Activated T-cell treated with anti-CD3 and anti-CD28 coated beads for 4 hours (primary cell): ENCODE measurements around the gene SNX24.
"Not testable (repeated sequence)": the region's sequence is repeated elsewhere in the genome, so short reads cannot be mapped to it uniquely, and the experiment has no call there.

Source experiments
- DNase-seq: peaks from one replicate; pipeline ENCODE4 v3.0.0-alpha.2; 2020

Gene SNX24

GRCh38 chr5:122924203-122924602 is 78.8 kb downstream of the SNX24 start:
- no peak for DNase-seq

DNA sequence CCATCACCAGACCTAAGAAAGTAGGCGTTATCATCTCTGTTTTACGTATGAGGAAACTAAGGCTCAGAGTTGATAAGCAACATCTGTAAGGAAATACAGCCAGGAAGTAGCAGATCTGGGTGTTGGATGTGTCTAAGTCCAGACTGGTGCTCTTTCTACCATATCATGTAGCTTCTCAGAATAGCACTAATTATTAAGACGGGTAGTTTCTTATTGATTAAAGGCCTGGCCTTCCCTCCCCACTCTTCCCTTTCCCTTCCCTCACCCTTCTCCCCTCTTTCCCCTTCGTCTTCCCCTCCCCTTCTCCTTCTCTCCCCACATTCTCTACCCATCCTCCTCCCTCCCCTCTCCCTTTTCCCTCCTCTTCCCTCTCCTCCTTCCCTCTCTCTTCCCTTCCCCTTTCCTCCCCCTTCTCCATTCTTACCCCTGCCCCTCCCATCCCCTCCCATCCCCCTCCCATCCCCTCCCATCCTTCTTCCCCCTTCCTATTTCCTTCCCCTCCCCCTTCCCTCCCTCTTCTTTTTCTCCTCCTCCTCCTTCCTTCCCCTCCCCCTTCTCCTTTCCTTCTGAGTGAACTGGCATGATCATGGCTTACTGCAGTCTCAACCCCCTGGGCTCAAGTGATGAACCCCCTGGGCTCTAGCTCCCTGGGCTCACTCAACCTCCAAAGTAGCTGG is 79.4 kb downstream of the SNX24 start:
- DNase-seq, result no peak

GRCh38 chr5:122929001-122929400 is 83.6 kb downstream of the SNX24 start:
- DNase-seq, result no peak

DNA sequence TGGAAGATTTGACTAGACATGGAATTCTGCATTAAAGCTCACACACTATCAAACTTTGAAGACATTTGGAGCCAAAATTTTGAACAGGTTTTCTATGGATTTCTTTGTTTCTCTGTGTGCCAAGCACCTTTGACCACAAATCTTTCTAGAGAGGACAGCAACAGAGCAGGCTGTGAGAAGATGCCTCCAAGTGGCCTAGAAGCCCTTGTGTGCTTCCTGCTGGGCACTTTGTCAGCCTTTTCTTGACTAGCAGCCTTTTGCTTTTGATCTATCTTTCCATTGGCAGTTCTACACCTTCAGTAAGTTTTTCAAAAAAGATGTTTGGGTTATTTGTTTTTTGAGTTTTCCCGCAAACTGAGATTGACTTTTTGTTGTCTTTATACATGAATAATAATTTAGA is 84.6 kb downstream of the SNX24 start:
- no peak for DNase-seq

- DNase-seq, result no peak
These were observed 88.5 kb downstream of the SNX24 start for GRCh38 chr5:122933956-122934355.

GRCh38 chr5:122936088-122936487 is 90.7 kb downstream of the SNX24 start:
- DNase-seq, result no peak

DNA sequence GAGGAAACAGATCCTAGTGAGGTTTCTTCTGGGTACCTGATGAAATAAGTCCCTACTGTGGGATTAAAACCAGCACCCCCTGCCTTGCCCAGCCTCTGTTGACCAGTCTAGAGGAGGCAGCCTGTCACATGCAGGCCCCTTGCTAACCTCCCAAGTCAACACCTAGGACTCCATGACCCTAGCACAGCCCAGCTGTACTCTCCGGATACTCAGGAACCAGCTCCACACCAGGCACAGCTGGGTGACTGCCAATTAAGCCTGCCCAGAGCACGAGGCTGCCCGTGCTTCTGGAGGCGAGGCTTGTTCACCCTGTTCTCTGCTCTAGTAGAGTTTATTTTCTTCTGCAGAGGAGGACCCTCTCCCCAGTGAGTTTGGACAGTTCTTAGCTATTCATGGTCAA is 92.5 kb downstream of the SNX24 start:
- DNase-seq, result no peak

- DNase-seq, result no peak
These were observed 95.5 kb downstream of the SNX24 start for GRCh38 chr5:122940890-122941289.

DNA sequence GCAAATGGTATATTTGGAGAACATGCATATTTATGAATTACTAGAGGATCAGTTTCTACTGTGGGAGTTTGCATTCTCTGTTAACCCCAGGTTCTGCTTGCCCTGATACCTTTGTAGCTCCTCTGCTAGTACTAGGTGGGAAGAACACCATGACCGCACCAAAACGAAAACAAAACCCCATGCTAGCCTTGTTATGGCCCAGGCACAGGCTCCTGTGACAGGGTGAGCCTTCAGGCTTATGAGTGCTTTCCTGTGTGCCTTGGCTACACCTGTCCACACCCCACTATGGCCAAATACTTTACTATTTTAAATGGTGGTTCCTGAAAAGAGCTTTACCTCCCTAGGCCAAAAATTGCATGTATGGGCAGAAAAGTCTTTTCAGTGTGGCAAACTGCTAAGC is 96.3 kb downstream of the SNX24 start:
- DNase-seq, result no peak

GRCh38 chr5:122942164-122942914 is 96.9 kb downstream of the SNX24 start:
- no peak for DNase-seq

GRCh38 chr5:122943050-122943698 is 97.8 kb downstream of the SNX24 start:
- DNase-seq, result no peak

DNA sequence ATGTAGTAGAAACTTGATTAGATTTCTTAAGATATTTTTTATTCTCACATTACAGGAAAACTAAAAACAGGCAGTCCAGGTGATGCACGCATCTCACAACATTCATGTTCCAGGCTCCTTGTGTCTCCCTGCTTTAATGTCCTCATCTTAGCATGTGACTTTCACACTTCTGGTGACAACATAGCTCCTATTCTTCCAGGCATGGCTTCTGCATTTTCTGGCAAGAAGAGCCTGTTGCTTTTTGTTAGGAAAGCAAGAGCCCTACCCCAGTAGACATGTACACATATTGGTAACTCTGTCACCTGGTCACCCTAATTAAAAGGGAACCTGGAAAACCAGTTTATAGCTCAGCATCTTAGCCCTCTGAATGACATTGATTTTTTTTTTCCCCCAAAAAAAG is 98.6 kb downstream of the SNX24 start:
- DNase-seq, result no peak

GRCh38 chr5:122947372-122947771 is 102.0 kb downstream of the SNX24 start:
- DNase-seq, result no peak

DNA sequence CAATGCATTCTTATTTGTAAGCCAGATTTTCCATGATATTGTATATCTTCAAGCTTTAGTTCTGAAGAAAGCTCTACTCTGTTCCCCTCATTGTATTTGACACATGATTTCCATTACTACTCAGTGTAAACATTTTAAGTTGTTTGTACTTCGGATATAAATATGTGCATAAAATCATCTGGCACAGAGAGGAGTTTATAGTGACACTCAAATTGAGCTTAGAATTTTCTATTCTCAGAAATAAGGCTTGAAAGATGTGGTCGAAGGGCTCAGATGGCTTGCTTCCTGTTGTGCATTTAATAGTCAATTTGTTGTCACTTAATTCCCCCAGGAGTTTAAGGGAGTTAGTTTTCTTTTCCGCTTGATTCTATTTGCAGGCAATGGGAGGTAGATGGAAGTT is 102.4 kb downstream of the SNX24 start:
- DNase-seq, result no peak

DNA sequence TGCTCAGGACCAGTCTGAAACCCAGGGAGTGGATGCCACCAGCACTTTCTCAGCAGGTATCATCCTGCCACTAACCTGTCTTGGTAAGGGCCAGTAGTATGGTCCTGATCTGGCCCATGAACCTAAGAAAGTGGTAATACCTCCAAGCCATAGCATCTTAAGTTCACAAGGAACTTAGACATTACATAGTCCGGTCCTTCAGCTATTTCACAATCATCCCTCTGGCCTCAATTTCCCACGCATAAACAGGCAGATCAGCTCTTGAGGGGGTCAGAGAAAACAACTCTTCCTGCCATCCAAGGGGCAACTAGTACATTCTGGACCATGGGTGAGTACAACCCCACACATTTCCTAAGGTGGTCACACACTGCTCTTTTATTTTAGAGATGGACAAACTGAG is 102.9 kb downstream of the SNX24 start:
- DNase-seq, result no peak

DNA sequence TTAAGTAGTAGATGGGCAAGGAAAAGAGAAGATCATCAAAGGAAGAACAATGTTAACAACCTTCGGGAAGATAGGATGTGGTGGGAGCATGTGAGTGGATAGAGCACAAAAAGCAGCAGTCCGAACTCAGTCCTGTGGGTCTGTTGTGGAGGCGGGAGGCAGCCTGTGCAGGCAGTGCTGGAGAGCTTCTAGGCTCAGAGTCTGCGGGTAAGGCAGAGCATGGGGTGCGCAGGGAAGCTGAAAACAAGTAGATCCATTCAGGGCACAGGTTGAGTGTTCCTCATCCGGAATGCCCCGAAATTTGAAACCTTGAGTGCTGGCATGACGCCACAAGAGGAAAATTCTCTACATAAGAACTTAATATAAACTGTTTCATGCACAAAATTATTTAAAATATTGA is 106.2 kb downstream of the SNX24 start:
- no peak for DNase-seq

- no peak for DNase-seq
These were observed 109.3 kb downstream of the SNX24 start for GRCh38 chr5:122954719-122955118.

DNA sequence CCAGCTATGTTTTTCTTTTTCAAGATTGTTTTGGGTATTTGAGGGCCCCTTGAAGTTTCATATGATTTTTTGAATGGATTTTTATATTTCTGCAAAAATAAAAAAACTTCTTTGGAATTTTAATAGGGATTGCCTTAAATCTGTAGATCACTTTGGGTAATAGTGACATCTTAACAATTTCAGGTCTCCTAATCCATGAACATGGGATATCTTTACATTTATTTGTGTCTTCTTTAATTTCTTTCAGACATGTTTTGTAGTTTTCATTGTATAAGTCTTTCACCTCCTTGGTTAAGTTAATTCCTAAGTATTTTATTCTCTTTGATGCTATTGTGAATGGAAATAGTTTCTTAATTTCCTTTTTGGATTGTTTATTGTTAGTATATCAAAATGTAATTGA is 112.0 kb downstream of the SNX24 start:
- no peak for DNase-seq

DNA sequence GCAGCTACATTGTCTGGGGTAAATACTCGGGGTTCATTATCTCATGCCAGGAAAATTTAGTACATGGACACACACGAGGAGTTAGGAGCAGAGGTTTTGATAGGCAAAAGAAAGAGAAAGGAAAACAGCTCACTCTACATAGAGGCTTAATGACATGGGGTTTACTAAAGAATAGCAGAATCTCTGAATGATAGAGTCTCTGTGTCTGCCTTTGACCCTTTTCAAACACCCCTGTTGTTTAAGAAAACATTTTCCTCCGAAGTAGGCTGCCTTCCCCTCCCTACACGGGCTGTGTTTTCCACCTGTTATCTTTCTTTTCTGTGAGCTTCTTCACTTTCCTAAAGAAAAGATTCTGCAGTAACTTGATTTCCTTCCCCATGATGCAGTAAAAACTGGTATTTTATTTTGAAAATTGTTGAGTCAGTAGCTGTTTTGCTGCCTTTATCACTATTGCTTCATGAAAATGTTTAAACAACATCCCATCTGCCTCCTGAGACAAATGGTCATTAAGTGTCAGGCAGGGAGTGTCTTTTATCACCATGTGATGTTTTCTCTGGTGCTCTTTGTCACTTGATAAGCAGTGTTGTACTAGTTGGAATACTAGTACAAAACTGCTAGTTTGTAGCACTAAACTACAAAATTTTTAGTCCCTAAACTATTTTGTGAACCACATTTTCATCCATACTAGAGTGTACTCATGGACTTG is 114.5 kb downstream of the SNX24 start:
- no peak for DNase-seq

DNA sequence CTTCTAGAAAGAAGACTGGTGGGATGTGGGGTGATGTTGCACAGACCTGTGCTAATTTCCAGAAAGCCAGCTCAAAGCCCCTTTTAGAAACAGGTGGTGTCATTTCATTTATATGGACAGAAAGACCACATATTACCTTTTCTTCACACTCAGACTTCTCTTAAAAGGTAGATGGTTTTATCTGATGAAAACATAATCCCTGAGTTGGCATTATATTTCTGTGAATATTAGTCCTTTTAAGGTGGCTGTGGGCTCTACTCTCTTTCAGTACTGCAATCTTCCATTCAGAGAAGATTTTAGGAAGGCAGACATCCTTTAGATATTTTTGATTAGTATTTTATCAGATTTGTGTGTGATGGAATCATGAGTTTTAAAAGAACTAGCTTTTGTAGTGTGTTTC is 117.9 kb downstream of the SNX24 start:
- DNase-seq, result no peak

- no peak for DNase-seq
These were observed 119.7 kb downstream of the SNX24 start for GRCh38 chr5:122965111-122965510.

DNA sequence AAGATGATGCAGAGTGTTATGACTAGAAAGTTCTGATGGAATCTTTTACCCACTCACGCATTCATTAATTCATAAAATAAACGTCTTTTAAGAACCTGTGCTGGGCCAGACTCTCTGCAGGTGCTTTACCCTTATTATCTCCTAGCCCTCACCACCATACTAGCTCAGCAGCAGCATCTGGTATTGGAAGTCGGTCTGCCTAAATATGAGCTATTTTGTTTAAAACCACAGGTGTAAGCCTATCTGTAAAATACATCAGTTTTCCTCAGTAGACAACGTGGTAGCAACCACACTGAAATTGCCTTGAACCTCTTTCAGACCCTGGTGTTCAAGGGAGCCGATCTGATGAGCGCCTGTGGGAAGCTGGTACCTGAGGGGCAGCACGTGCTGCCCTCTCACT is 121.7 kb downstream of the SNX24 start:
- DNase-seq, result no peak

GRCh38 chr5:122967625-122968024 is 122.2 kb downstream of the SNX24 start:
- DNase-seq, result no peak

DNA sequence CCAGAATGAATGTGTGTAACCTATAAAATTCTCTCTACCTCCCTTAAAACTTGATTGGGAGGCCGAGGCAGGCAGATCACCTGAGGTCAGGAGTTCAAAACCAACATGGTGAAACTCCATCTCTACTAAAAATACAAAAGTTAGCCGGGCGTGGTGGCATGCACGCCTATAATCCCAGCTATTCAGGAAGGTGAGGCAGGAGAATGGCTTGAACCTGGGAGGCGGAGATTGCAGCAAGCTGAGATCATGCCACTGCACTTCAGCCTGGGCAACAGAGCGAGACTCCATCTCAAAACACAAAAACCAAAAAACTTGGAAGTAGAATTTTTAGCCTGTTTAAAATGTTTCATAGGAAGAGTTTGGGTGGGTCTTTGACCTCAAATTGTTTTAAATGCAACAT is 122.6 kb downstream of the SNX24 start:
- DNase-seq, result not testable (repeated sequence)
